Left lung (tissue), 10 donors: Measurements from ENCODE around the gene DTNA. TPM values are rescaled to one million over a fixed set of nuclear protein-coding genes. Genes with fewer than 3 reads are reported as not detected.
"Not testable (repeated sequence)": the region's sequence is repeated elsewhere in the genome, so short reads cannot be mapped to it uniquely, and the experiment has no call there.

ENCODE experiments used
- ATAC-seq: fragments of 200-7000 bp; cut with Tn5 transposase; one replicate; pipeline ENCODE4 v1.9.1; 2020; ENCODE audit warnings: moderate library complexity
- DNase-seq, 4 donors: peaks; one replicate each; pipeline ENCODE4 v3.0.0-alpha.2; 2013 to 2020
- H3K27ac ChIP-seq, 2 donors: fragments of 200-600 bp; sonication (generic) in 1 of 2; one replicate each; pipeline versions ENCODE4 v1.5.0 to v1.8.0; 2020 to 2021
- H3K27me3 ChIP-seq, 2 donors: fragments of 200-600 bp; sonication (generic) in 1 of 2; one replicate each; pipeline versions ENCODE4 v1.5.0 to v1.8.0; 2020 to 2021
- H3K36me3 ChIP-seq, 2 donors: fragments of 200-600 bp; sonication (generic) in 1 of 2; one replicate each; pipeline versions ENCODE4 v1.5.0 to v1.8.0; 2020 to 2021
- H3K4me1 ChIP-seq, 2 donors: fragments of 200-600 bp; one replicate each; pipeline ENCODE4 v1.8.0; 2021
- H3K4me3 ChIP-seq, 2 donors: fragments of 200-600 bp; sonication (generic) in 1 of 2; one replicate each; pipeline versions ENCODE4 v1.5.0 to v1.8.0; 2020 to 2021; ENCODE audit warnings: mild to moderate bottlenecking in 1 of 2
- H3K9me3 ChIP-seq, 2 donors: fragments of 200-600 bp; sonication (generic) in 1 of 2; one replicate each; pipeline versions ENCODE4 v1.5.0 to v1.8.0; 2020 to 2021
- intact Hi-C, 2 donors: fragments of 100-400 bp; cut with DNase I; formaldehyde crosslinking; loops; one replicate each; pipeline versions ENCODE4 v1.11.2 to v1.14.2; 2022
- polyA plus RNA-seq, 6 donors: library from polyadenylated mRNA; unstranded; fragments of 120-200 nt; gene quantifications; one replicate each; pipeline ENCODE4 v1.2.1, GENCODE V29; 2013; ENCODE audit not compliant: insufficient read length in 6 of 6
- total RNA-seq, 2 donors: library from RNA; stranded (reverse); fragmentation: NEBNext Ultra II Directional; extraction: Animal tissue kit (Norgen Biotek cat#: 25700); gene quantifications; one replicate each; pipeline ENCODE4 v1.2.1, GENCODE V29; 2021
- TF ChIP-seq, protein P1 (sequence below), 2 donors: fragments of 200-600 bp; sonication (generic) in 1 of 2; IDR thresholded peaks; one replicate each; pipeline versions ENCODE4 v1.5.0 to v1.8.0; 2021; ENCODE audit warnings: antibody characterized with exemption in 2 of 2
- donor health status: DM: no; HTN: yes; CAD: no.
- donor health status: DM: no; HTN: no; CAD: no.

Gene DTNA
- total and polyA plus RNA-seq, 8 donors: 3.7 to 13.1 (median 11.2) TPM

DNA sequence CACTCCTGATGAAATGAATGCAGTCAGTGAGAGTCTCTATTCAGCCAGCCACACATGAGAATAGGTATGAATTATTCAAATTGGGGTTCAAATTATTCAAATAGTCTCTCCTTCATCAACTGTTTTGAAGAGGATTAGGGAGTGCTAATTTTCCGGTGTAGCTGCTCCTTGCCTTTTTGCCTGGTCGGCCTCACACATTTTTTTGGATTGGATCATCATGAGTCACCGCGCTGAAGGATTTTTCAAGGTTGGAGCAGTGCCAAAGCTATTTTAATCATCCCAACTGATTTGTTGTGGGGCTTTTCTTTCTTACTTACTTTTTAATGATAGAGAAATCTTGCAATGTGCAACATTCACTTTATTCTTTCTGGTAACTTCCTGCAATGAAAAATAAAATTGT is 2.4 kb upstream of the DTNA start:
- Histone ChIP-seq H3K9me3 (no peaks in the 10 kb centered on the region), H3K4me3 (no peak overlapping the region), H3K4me1 (peaks cover 9 to 16% of the 10 kb centered on the region in 2 donors), H3K36me3 (no peaks in the 10 kb centered on the region), H3K27me3 (no peaks in the 10 kb centered on the region), H3K27ac (peak overlapping the region in 1 of 2 donors; percentile 72)
- ATAC-seq (peak; percentile 57), DNase-seq (peak in 3 of 4 donors; percentile 33 to 82 (median 64))
- intact Hi-C loops: no loop called here
- TF ChIP-seq, protein P1, sequence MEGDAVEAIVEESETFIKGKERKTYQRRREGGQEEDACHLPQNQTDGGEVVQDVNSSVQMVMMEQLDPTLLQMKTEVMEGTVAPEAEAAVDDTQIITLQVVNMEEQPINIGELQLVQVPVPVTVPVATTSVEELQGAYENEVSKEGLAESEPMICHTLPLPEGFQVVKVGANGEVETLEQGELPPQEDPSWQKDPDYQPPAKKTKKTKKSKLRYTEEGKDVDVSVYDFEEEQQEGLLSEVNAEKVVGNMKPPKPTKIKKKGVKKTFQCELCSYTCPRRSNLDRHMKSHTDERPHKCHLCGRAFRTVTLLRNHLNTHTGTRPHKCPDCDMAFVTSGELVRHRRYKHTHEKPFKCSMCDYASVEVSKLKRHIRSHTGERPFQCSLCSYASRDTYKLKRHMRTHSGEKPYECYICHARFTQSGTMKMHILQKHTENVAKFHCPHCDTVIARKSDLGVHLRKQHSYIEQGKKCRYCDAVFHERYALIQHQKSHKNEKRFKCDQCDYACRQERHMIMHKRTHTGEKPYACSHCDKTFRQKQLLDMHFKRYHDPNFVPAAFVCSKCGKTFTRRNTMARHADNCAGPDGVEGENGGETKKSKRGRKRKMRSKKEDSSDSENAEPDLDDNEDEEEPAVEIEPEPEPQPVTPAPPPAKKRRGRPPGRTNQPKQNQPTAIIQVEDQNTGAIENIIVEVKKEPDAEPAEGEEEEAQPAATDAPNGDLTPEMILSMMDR (IDR thresholded peaks at IDR 0.05): no peak

DNA sequence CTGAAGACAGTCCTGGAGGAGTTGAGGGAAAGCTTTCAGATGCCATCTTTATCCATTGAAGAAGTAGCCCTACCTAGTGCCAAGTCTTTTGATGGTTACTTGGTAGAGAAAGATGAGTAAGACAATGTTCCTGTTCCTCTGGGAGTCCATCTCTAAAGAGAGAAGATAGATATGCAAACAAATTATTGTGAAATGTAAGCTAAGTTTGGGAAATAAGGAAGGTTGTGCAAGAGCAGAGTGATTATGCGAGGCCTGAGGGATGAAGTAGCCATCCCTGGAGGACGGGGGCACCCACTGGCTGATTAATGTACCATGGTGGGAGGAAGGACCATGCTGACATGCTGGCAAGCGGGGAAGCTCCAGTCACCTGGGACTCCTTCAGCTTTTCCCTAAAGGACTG is 994 bp upstream of the DTNA start:
- Histone ChIP-seq H3K4me3 (no peak overlapping the region), H3K27me3 (no peaks in the 10 kb centered on the region), H3K4me1 (peaks cover 9 to 16% of the 10 kb centered on the region in 2 donors), H3K36me3 (no peaks in the 10 kb centered on the region), H3K27ac (peak overlapping the region; percentile 54 to 72), H3K9me3 (no peaks in the 10 kb centered on the region)
- intact Hi-C loops: no loop called here
- ATAC-seq (peak; percentile 50), DNase-seq (peak in 2 of 4 donors; percentile 78 to 81)
- TF ChIP-seq, protein P1 (IDR thresholded peaks at IDR 0.05): no peak

DNA sequence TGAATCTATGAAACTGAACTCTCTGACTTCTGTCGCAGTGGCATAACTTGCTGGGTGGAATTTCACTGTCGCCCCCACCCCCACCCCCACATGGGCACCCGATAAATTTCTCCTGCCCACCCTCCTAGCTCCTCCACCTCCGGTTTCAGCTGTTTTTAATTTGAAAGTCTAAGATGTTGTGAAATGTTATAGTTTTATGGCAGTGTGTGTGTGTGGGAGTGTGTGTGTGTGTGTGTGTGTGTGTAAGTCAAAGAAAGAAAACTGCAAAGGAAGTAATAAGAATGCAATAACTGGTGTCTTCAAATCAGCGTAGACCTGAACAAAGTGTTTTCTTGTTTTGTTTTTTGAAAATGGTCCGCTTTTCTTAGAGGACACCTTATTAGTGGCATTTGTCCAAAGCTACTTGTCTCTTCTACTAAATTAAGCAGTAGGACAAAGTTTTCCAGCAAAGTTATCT is 388 bp downstream of the DTNA start:
- Histone ChIP-seq H3K9me3 (no peaks in the 10 kb centered on the region), H3K36me3 (no peaks in the 10 kb centered on the region), H3K4me3 (no peak overlapping the region), H3K4me1 (peaks cover 9 to 16% of the 10 kb centered on the region in 2 donors), H3K27ac (peak overlapping the region; percentile 54 to 72), H3K27me3 (no peaks in the 10 kb centered on the region)
- ATAC-seq (peak; percentile 15), DNase-seq (peak in 2 of 4 donors; percentile 70 to 78)
- TF ChIP-seq, protein P1 (IDR thresholded peaks at IDR 0.05): no peak
- intact Hi-C loops: no loop called here

DNA sequence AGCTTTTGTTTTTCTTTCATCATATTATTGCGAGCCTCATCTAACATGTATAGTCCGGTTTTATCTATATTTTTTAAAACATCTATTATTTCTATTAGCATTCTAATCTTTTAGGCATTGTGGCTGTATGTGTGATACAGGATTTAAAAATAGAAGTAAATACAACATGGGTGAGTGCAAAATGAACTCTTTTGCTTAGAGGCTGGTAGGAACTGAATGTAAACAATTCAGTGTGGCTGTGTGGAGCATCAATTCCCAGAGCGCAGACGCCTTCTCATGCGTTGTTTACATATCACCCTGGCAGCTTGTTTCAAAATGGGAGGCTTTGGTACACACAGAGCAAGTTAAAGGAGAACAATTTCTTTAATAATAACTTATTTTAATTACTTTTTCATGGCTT is 836 bp downstream of the DTNA start:
- peak overlapping the region; percentile 18 to 72 for H3K27ac ChIP-seq
- peak; percentile 22 for ATAC-seq

DNA sequence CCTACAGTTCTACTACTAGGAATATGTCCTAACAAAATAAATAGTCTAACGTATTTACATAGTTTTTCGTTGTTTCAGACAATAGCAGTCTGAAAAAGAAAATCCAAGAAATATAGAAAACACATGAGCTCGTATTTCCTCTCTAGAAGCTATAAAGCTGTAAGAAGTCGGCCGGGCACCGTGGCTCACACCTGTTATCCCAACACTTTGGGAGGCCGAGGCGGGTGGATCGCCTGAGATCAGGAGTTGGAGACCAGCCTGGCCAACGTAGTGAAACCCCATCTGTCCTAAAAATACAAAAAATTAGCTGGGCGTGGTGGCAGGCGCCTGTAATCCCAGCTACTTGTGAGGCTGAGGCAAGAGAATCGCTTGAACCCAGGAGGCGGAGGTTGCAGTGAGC is 6.0 kb downstream of the DTNA start:
- H3K36me3 ChIP-seq, H3K27me3 ChIP-seq, H3K4me1 ChIP-seq, H3K9me3 ChIP-seq, H3K27ac ChIP-seq, H3K4me3 ChIP-seq, ATAC-seq, intact Hi-C loops: not testable (repeated sequence)
- peak in 1 of 4 donors; percentile 71 for DNase-seq

More for the DNA sequence above, 836 bp downstream of the DTNA start:
- DNase-seq: peak in 2 of 4 donors; percentile 73 to 87
- no peaks in the 10 kb centered on the region for H3K27me3 ChIP-seq
- peaks cover 9 to 16% of the 10 kb centered on the region in 2 donors for H3K4me1 ChIP-seq
- no peaks in the 10 kb centered on the region for H3K36me3 ChIP-seq
- TF ChIP-seq, protein P1 (IDR thresholded peaks at IDR 0.05): no peak
- intact Hi-C loops: no loop called here
- H3K4me3 ChIP-seq: no peak overlapping the region
- no peaks in the 10 kb centered on the region for H3K9me3 ChIP-seq

DNA sequence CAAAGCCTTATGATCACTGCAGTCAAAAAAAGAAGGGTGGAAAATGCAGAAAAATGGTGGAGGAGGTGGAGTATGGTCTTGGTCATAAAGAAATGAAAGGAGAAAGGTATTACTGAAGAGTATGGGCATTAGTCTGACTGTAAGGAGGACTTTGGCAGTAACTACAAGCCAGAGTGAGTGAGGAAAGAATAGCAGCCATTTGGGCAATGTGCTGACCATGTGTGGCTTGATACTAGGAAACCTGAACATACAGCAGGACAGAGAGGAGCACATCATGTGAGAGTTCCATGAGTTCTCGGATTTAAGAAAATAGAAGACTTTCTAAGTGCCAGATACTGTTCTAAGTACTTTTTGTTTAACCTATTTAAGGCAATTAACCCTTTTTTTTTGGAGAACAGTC is 8.5 kb downstream of the DTNA start:
- no peaks in the 10 kb centered on the region for H3K27me3 ChIP-seq
- TF ChIP-seq, protein P1 (IDR thresholded peaks at IDR 0.05): no peak
- DNase-seq (no peak), ATAC-seq (no peak)
- no peak overlapping the region for H3K27ac ChIP-seq
- no peaks in the 10 kb centered on the region for H3K4me1 ChIP-seq
- no peak overlapping the region for H3K4me3 ChIP-seq
- no peaks in the 10 kb centered on the region for H3K9me3 ChIP-seq
- intact Hi-C loops: no loop called here
- no peaks in the 10 kb centered on the region for H3K36me3 ChIP-seq
